Prostate gland (tissue), 2 donors: ENCODE results near the gene HMHB1. TPM values are rescaled to one million over a fixed set of nuclear protein-coding genes. Genes with fewer than 3 reads are reported as not detected.

Experiments used
- DNase-seq: peaks from one replicate; pipeline ENCODE4 v3.0.0-alpha.2; 2019; ENCODE audit warnings: low spot score
- H3K27ac ChIP-seq, 2 donors: fragments of 200-600 bp; sonication (generic); 2 replicates each; pipeline ENCODE4 v1.5.1; 2017 to 2019
- H3K27me3 ChIP-seq: fragments of 200-600 bp; sonication (generic); replicated peaks from 2 replicates; pipeline ENCODE4 v1.5.1; 2019; ENCODE audit not compliant: insufficient read depth
- H3K36me3 ChIP-seq, 2 donors: fragments of 200-600 bp; sonication (generic); 1 replicate in 1 of 2; 2 replicates in 1 of 2; pipeline versions ENCODE4 v1.5.1 to v1.8.1; 2017 to 2019
- H3K4me1 ChIP-seq: fragments of 200-600 bp; sonication (generic); replicated peaks from 2 replicates; pipeline ENCODE4 v1.5.1; 2019
- H3K4me3 ChIP-seq, 2 donors: fragments of 200-600 bp; sonication (generic); 2 replicates each; pipeline ENCODE4 v1.5.1; 2017 to 2019
- H3K9me3 ChIP-seq: fragments of 200-600 bp; sonication (generic); 2 replicates; pipeline ENCODE4 v1.5.1; 2017
- CTCF ChIP-seq, 4 experiments: fragments of 200-600 bp in 2 of 4; fragments of 450-650 bp in 2 of 4; sonication (generic) in 2 of 4; IDR thresholded peaks; 1 replicate in 3 of 4; 2 replicates in 1 of 4; pipeline ENCODE4 v1.5.1; 2016 to 2019; ENCODE audit warnings: antibody characterized with exemption in 4 of 4, mild to moderate bottlenecking in 2 of 4, moderate library complexity in 2 of 4
- POLR2A ChIP-seq: fragments of 450-650 bp; IDR thresholded peaks from one replicate; pipeline ENCODE4 v1.6.1; 2016; ENCODE audit warnings: antibody characterized with exemption, mild to moderate bottlenecking
- POLR2AphosphoS5 ChIP-seq: sonication (generic); formaldehyde crosslinking; IDR thresholded peaks from one replicate; pipeline ENCODE4 v1.6.1; 2017; ENCODE audit warnings: antibody characterized with exemption
- WGBS: methylation state at CpG from one replicate; pipeline ENCODE4 v1.1.5; 2018; 5-methylcytosine and 5-hydroxymethylcytosine counted together
- intact Hi-C: fragments of 100-400 bp; cut with DNase I; formaldehyde crosslinking; loops from one replicate; pipeline ENCODE4 v1.14.2; 2022
- total RNA-seq, 2 donors: library from RNA; depleted of rRNA; stranded (reverse); fragments of >200 nt; gene quantifications; one replicate each; pipeline ENCODE4 v1.1.0, GENCODE V29; 2016

The HMHB1 gene
- total RNA-seq, 2 donors from 2014 or later, result not detected

- no peak for DNase-seq
- no peaks in the 10 kb centered on the region for H3K4me1 ChIP-seq
- 93% methylated on average over 3 of the region's 3 CpGs for WGBS
Observed at GRCh38 chr5:143770450-143770849, 41.5 kb upstream of the HMHB1 start.

GRCh38 chr5:143771189-143771588 lies 40.8 kb upstream of the HMHB1 start:
- no peak for DNase-seq
- Histone ChIP-seq H3K36me3 (no peaks in the 10 kb centered on the region), H3K9me3 (no peaks in the 10 kb centered on the region), H3K4me1 (no peaks in the 10 kb centered on the region), H3K27me3 (no peaks in the 10 kb centered on the region), H3K27ac (no peak overlapping the region), H3K4me3 (no peak overlapping the region)
- 24% methylated on average over 4 of the region's 4 CpGs for WGBS
- intact Hi-C loops, result no loop called here
- no peak for TF ChIP-seq POLR2A
- no peak for TF ChIP-seq POLR2AphosphoS5
- TF ChIP-seq CTCF (IDR thresholded peaks at IDR 0.05), result no peak

More at GRCh38 chr5:143770450-143770849, 41.5 kb upstream of the HMHB1 start:
- Histone ChIP-seq H3K27ac (no peak overlapping the region), H3K4me3 (no peak overlapping the region), H3K27me3 (no peaks in the 10 kb centered on the region), H3K9me3 (no peaks in the 10 kb centered on the region), H3K36me3 (no peaks in the 10 kb centered on the region)
- intact Hi-C loops, result no loop called here
- TF ChIP-seq POLR2A (no peak), POLR2AphosphoS5 (no peak), CTCF (IDR thresholded peaks at IDR 0.05) (no peak)

- no peak overlapping the region for H3K4me3 ChIP-seq
- intact Hi-C loops, result no loop called here
- H3K4me1 ChIP-seq, result no peaks in the 10 kb centered on the region
- TF ChIP-seq CTCF (IDR thresholded peaks at IDR 0.05), result no peak
- no peak for TF ChIP-seq POLR2AphosphoS5
- TF ChIP-seq POLR2A, result no peak
- H3K9me3 ChIP-seq, result no peaks in the 10 kb centered on the region
- WGBS, result 53% methylated on average over 2 of the region's 2 CpGs
- no peaks in the 10 kb centered on the region for H3K27me3 ChIP-seq
- H3K36me3 ChIP-seq, result no peaks in the 10 kb centered on the region
- no peak for DNase-seq
- H3K27ac ChIP-seq, result no peak overlapping the region
Observed at GRCh38 chr5:143771602-143772001, 40.4 kb upstream of the HMHB1 start.

- H3K4me1 ChIP-seq, result no peaks in the 10 kb centered on the region
- no peaks in the 10 kb centered on the region for H3K9me3 ChIP-seq
- H3K4me3 ChIP-seq, result no peak overlapping the region
- WGBS, result 76% methylated on average over 1 of the region's 1 CpG
- DNase-seq, result no peak
- H3K27me3 ChIP-seq, result no peaks in the 10 kb centered on the region
- no peak for TF ChIP-seq POLR2A
- no peak for TF ChIP-seq POLR2AphosphoS5
- no peak for TF ChIP-seq CTCF (IDR thresholded peaks at IDR 0.05)
- intact Hi-C loops, result no loop called here
- no peaks in the 10 kb centered on the region for H3K36me3 ChIP-seq
- no peak overlapping the region for H3K27ac ChIP-seq
Observed at GRCh38 chr5:143772621-143773020, 39.3 kb upstream of the HMHB1 start.

- Histone ChIP-seq H3K36me3 (no peaks in the 10 kb centered on the region), H3K27me3 (no peaks in the 10 kb centered on the region), H3K4me3 (no peak overlapping the region), H3K27ac (no peak overlapping the region), H3K9me3 (no peaks in the 10 kb centered on the region), H3K4me1 (no peaks in the 10 kb centered on the region)
- no peak for DNase-seq
- TF ChIP-seq POLR2AphosphoS5, result no peak
- 82% methylated on average over 2 of the region's 2 CpGs for WGBS
- intact Hi-C loops, result no loop called here
Observed at GRCh38 chr5:143775258-143775657, 36.7 kb upstream of the HMHB1 start.
